HEK293 (cell line): ENCODE measurements around the gene IER2.

Experiments
- FEZF1 ChIP-seq: fragments of 450-650 bp; formaldehyde crosslinking; IDR thresholded peaks from 2 replicates; pipeline ENCODE4 v1.5.1; 2016; ENCODE audit warnings: missing biosample characterization, missing genetic modification characterization
- GLIS1 ChIP-seq: fragments of 450-650 bp; formaldehyde crosslinking; IDR thresholded peaks from 2 replicates; pipeline ENCODE4 v1.5.1; 2016; ENCODE audit warnings: missing biosample characterization, missing genetic modification characterization
- SCRT1 ChIP-seq: fragments of 450-650 bp; formaldehyde crosslinking; IDR thresholded peaks from 2 replicates; pipeline ENCODE4 v1.5.1; 2016; ENCODE audit warnings: missing biosample characterization, missing genetic modification characterization, borderline replicate concordance
- SCRT2 ChIP-seq: fragments of 450-650 bp; formaldehyde crosslinking; IDR thresholded peaks from 2 replicates; pipeline ENCODE4 v1.5.1; 2016; ENCODE audit warnings: missing biosample characterization, missing genetic modification characterization
- SETDB1 ChIP-seq: IDR thresholded peaks from one replicate; pipeline ENCODE4 v1.6.1; 2017; ENCODE audit warnings: mild to moderate bottlenecking, low read length, moderate library complexity, mixed read lengths; ENCODE audit not compliant: insufficient read length
- ZFHX2 ChIP-seq: fragments of 450-650 bp; formaldehyde crosslinking; conservative IDR thresholded peaks from 2 replicates; pipeline ENCODE4 v1.5.1; 2016; ENCODE audit warnings: missing biosample characterization, missing genetic modification characterization
- ZNF132 ChIP-seq: fragments of 450-650 bp; formaldehyde crosslinking; IDR thresholded peaks from 2 replicates; pipeline ENCODE4 v1.5.1; 2017; ENCODE audit warnings: missing biosample characterization, missing genetic modification characterization, borderline replicate concordance
- ZNF341 ChIP-seq: fragments of 450-650 bp; formaldehyde crosslinking; IDR thresholded peaks from 2 replicates; pipeline ENCODE4; 2016; ENCODE audit warnings: low read depth, missing biosample characterization, missing genetic modification characterization
- ZNF366 ChIP-seq: fragments of 450-650 bp; formaldehyde crosslinking; conservative IDR thresholded peaks from 2 replicates; pipeline ENCODE4 v1.5.1; 2016; ENCODE audit warnings: missing biosample characterization, missing genetic modification characterization
- ZNF416 ChIP-seq: fragments of 450-650 bp; formaldehyde crosslinking; IDR thresholded peaks from 2 replicates; pipeline ENCODE4 v1.5.1; 2016; ENCODE audit warnings: missing biosample characterization, missing genetic modification characterization
- ZNF473 ChIP-seq: fragments of 450-650 bp; formaldehyde crosslinking; IDR thresholded peaks from 2 replicates; pipeline ENCODE4 v1.5.1; 2017; ENCODE audit warnings: missing biosample characterization, missing genetic modification characterization
- ZNF548 ChIP-seq: fragments of 450-650 bp; formaldehyde crosslinking; IDR thresholded peaks from 2 replicates; pipeline ENCODE4 v1.5.1; 2016; ENCODE audit warnings: missing biosample characterization, missing genetic modification characterization
- ZNF76 ChIP-seq: fragments of 450-650 bp; formaldehyde crosslinking; IDR thresholded peaks from 2 replicates; pipeline ENCODE4; 2016; ENCODE audit warnings: low read depth, missing biosample characterization, missing genetic modification characterization, borderline replicate concordance
- TF ChIP-seq, protein P1 (sequence below): fragments of 450-650 bp; formaldehyde crosslinking; IDR thresholded peaks from 2 replicates; pipeline ENCODE4 v1.5.1; 2016; ENCODE audit warnings: missing biosample characterization, missing genetic modification characterization, borderline replicate concordance
- TF ChIP-seq, protein P2 (sequence below): fragments of 450-650 bp; formaldehyde crosslinking; IDR thresholded peaks from 2 replicates; pipeline ENCODE4 v1.5.1; 2016; ENCODE audit warnings: missing biosample characterization, missing genetic modification characterization
- TF ChIP-seq, protein P3 (sequence below): fragments of 450-650 bp; formaldehyde crosslinking; IDR thresholded peaks from 2 replicates; pipeline ENCODE4 v1.5.1; 2016; ENCODE audit warnings: missing biosample characterization, missing genetic modification characterization
- TF ChIP-seq, protein P4 (sequence below): fragments of 450-650 bp; IDR thresholded peaks from 2 replicates; pipeline ENCODE4 v1.5.1; 2018; ENCODE audit warnings: missing biosample characterization, mild to moderate bottlenecking, missing genetic modification characterization
- TF ChIP-seq, protein P5 (sequence below): fragments of 450-650 bp; formaldehyde crosslinking; IDR thresholded peaks from 2 replicates; pipeline ENCODE4 v1.5.1; 2017; ENCODE audit warnings: missing biosample characterization, mild to moderate bottlenecking, missing genetic modification characterization, moderate library complexity
- TF ChIP-seq, protein P6 (sequence below): fragments of 450-650 bp; formaldehyde crosslinking; IDR thresholded peaks from 2 replicates; pipeline ENCODE4 v1.5.1; 2016; ENCODE audit warnings: missing biosample characterization, missing genetic modification characterization
- TF ChIP-seq, protein P7 (sequence below): fragments of 450-650 bp; formaldehyde crosslinking; IDR thresholded peaks from 2 replicates; pipeline ENCODE4 v1.5.1; 2016; ENCODE audit warnings: missing biosample characterization, missing genetic modification characterization, low read depth
- TF ChIP-seq, protein P8 (sequence below): fragments of 450-650 bp; formaldehyde crosslinking; IDR thresholded peaks from 2 replicates; pipeline ENCODE4 v1.5.1; 2016; ENCODE audit warnings: missing biosample characterization, missing genetic modification characterization

IER2 gene

DNA sequence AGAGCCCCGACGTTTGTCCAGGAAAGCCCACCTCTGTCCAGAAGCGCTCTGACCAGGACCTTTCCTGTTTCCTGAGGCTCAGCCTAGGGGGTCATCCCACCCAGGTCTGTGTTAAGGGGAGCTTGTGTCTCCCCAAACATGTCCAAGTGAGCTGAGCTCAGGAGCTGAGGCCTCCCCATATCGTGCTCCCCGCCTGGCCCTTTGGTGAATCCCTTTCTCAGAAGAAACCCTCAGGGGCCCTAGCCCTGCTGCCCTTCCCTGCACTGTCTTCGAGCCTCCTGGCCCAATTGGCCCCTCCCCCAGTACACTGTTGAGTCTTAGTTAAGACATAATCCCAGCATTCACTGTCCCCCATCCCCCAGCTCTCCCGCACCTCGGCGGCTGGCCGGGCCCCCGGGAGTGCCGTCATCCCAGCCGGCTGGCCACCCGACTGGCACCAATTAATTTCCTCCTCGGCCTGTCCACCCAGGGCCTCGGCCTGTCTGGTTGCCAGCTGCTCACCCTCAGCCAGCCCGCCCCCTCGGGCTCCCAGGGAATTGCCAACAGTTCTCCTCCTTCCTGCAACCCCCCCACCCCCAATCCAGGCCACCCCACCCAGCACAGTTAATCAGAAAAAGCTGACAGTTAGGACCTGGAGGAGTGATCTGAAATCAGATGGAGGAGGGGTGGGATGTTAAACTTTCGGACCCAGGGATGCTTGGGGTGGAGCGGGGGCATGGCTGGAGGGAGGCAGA lies 13.6 kb downstream of the IER2 start (continued):
- TF ChIP-seq, protein P1, sequence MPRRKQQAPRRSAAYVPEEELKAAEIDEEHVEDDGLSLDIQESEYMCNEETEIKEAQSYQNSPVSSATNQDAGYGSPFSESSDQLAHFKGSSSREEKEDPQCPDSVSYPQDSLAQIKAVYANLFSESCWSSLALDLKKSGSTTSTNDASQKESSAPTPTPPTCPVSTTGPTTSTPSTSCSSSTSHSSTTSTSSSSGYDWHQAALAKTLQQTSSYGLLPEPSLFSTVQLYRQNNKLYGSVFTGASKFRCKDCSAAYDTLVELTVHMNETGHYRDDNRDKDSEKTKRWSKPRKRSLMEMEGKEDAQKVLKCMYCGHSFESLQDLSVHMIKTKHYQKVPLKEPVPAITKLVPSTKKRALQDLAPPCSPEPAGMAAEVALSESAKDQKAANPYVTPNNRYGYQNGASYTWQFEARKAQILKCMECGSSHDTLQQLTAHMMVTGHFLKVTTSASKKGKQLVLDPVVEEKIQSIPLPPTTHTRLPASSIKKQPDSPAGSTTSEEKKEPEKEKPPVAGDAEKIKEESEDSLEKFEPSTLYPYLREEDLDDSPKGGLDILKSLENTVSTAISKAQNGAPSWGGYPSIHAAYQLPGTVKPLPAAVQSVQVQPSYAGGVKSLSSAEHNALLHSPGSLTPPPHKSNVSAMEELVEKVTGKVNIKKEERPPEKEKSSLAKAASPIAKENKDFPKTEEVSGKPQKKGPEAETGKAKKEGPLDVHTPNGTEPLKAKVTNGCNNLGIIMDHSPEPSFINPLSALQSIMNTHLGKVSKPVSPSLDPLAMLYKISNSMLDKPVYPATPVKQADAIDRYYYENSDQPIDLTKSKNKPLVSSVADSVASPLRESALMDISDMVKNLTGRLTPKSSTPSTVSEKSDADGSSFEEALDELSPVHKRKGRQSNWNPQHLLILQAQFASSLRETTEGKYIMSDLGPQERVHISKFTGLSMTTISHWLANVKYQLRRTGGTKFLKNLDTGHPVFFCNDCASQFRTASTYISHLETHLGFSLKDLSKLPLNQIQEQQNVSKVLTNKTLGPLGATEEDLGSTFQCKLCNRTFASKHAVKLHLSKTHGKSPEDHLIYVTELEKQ (tag by site-specific recombination), result no peak
- TF ChIP-seq ZNF366 (tag by site-specific recombination) (peak; percentile 37), ZNF76 (tag by site-specific recombination) (peak; percentile 84), ZNF416 (tag by site-specific recombination) (no peak), FEZF1 (peak; percentile 38; the same call in 1 of the 2 replicates), GLIS1 (peak; percentile 86), ZNF132 (tag by site-specific recombination) (no peak), ZNF473 (tag by site-specific recombination) (no peak), SETDB1 (no peak), ZNF548 (no peak), SCRT2 (tag by site-specific recombination) (peak; percentile 94), SCRT1 (tag by site-specific recombination) (0 out of 2 replicates have a peak, but pooled peaks have one; percentile 19), ZFHX2 (tag by site-specific recombination) (peak; percentile 40; the same call in 1 of the 2 replicates), ZNF341 (tag by site-specific recombination) (peak; percentile 23)
- TF ChIP-seq, protein P2, sequence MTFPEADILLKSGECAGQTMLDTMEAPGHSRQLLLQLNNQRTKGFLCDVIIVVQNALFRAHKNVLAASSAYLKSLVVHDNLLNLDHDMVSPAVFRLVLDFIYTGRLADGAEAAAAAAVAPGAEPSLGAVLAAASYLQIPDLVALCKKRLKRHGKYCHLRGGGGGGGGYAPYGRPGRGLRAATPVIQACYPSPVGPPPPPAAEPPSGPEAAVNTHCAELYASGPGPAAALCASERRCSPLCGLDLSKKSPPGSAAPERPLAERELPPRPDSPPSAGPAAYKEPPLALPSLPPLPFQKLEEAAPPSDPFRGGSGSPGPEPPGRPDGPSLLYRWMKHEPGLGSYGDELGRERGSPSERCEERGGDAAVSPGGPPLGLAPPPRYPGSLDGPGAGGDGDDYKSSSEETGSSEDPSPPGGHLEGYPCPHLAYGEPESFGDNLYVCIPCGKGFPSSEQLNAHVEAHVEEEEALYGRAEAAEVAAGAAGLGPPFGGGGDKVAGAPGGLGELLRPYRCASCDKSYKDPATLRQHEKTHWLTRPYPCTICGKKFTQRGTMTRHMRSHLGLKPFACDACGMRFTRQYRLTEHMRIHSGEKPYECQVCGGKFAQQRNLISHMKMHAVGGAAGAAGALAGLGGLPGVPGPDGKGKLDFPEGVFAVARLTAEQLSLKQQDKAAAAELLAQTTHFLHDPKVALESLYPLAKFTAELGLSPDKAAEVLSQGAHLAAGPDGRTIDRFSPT (tag by site-specific recombination), result peak; percentile 90
- TF ChIP-seq, protein P3, sequence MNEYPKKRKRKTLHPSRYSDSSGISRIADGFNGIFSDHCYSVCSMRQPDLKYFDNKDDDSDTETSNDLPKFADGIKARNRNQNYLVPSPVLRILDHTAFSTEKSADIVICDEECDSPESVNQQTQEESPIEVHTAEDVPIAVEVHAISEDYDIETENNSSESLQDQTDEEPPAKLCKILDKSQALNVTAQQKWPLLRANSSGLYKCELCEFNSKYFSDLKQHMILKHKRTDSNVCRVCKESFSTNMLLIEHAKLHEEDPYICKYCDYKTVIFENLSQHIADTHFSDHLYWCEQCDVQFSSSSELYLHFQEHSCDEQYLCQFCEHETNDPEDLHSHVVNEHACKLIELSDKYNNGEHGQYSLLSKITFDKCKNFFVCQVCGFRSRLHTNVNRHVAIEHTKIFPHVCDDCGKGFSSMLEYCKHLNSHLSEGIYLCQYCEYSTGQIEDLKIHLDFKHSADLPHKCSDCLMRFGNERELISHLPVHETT, result no peak
- TF ChIP-seq, protein P4, sequence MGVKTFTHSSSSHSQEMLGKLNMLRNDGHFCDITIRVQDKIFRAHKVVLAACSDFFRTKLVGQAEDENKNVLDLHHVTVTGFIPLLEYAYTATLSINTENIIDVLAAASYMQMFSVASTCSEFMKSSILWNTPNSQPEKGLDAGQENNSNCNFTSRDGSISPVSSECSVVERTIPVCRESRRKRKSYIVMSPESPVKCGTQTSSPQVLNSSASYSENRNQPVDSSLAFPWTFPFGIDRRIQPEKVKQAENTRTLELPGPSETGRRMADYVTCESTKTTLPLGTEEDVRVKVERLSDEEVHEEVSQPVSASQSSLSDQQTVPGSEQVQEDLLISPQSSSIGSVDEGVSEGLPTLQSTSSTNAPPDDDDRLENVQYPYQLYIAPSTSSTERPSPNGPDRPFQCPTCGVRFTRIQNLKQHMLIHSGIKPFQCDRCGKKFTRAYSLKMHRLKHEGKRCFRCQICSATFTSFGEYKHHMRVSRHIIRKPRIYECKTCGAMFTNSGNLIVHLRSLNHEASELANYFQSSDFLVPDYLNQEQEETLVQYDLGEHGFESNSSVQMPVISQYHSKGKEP (tag by site-specific recombination), result no peak
- TF ChIP-seq, protein P5, sequence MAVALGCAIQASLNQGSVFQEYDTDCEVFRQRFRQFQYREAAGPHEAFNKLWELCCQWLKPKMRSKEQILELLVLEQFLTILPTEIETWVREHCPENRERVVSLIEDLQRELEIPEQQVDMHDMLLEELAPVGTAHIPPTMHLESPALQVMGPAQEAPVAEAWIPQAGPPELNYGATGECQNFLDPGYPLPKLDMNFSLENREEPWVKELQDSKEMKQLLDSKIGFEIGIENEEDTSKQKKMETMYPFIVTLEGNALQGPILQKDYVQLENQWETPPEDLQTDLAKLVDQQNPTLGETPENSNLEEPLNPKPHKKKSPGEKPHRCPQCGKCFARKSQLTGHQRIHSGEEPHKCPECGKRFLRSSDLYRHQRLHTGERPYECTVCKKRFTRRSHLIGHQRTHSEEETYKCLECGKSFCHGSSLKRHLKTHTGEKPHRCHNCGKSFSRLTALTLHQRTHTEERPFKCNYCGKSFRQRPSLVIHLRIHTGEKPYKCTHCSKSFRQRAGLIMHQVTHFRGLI (tag by site-specific recombination), result peak; percentile 60; the same call in 1 of the 2 replicates
- TF ChIP-seq, protein P6, sequence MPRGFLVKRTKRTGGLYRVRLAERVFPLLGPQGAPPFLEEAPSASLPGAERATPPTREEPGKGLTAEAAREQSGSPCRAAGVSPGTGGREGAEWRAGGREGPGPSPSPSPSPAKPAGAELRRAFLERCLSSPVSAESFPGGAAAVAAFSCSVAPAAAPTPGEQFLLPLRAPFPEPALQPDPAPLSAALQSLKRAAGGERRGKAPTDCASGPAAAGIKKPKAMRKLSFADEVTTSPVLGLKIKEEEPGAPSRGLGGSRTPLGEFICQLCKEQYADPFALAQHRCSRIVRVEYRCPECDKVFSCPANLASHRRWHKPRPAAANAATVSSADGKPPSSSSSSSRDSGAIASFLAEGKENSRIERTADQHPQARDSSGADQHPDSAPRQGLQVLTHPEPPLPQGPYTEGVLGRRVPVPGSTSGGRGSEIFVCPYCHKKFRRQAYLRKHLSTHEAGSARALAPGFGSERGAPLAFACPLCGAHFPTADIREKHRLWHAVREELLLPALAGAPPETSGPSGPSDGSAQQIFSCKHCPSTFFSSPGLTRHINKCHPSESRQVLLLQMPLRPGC, result peak; percentile 12; the same call in 1 of the 2 replicates
- TF ChIP-seq, protein P7, sequence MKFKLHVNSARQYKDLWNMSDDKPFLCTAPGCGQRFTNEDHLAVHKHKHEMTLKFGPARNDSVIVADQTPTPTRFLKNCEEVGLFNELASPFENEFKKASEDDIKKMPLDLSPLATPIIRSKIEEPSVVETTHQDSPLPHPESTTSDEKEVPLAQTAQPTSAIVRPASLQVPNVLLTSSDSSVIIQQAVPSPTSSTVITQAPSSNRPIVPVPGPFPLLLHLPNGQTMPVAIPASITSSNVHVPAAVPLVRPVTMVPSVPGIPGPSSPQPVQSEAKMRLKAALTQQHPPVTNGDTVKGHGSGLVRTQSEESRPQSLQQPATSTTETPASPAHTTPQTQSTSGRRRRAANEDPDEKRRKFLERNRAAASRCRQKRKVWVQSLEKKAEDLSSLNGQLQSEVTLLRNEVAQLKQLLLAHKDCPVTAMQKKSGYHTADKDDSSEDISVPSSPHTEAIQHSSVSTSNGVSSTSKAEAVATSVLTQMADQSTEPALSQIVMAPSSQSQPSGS (tag by site-specific recombination), result 0 out of 2 replicates have a peak, but pooled peaks have one; percentile 36
- TF ChIP-seq, protein P8, sequence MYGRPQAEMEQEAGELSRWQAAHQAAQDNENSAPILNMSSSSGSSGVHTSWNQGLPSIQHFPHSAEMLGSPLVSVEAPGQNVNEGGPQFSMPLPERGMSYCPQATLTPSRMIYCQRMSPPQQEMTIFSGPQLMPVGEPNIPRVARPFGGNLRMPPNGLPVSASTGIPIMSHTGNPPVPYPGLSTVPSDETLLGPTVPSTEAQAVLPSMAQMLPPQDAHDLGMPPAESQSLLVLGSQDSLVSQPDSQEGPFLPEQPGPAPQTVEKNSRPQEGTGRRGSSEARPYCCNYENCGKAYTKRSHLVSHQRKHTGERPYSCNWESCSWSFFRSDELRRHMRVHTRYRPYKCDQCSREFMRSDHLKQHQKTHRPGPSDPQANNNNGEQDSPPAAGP (tag by site-specific recombination), result peak; percentile 42; the same call in 1 of the 2 replicates
